LNCAP (cell line): ENCODE data around the gene CRYL1.

ENCODE experiments used
- TF ChIP-seq, protein P1 (sequence below): fragments of 450-650 bp; IDR thresholded peaks from 2 replicates; pipeline ENCODE4 v1.5.1; 2017; ENCODE audit warnings: mild to moderate bottlenecking

The CRYL1 gene

DNA sequence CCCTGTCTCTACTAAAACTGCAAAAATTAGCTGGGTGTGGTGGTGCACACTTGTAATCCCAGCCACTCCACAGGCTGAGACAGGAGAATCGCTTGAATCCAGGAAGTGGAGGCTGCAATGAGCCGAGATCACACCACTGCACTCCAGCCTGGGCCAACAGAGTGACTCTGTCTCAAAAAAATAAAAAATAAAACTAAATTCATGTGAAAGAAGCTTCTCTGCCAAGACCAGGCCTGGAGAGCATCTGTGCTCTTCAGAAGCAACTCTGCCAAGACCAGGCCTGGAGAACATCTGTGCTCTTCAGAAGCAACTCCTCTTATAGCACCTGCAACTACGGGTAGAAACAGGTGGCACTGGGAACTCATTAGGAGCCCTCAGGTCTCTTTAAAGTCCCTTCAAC is 37.7 kb downstream of the CRYL1 start:
- TF ChIP-seq, protein P1, sequence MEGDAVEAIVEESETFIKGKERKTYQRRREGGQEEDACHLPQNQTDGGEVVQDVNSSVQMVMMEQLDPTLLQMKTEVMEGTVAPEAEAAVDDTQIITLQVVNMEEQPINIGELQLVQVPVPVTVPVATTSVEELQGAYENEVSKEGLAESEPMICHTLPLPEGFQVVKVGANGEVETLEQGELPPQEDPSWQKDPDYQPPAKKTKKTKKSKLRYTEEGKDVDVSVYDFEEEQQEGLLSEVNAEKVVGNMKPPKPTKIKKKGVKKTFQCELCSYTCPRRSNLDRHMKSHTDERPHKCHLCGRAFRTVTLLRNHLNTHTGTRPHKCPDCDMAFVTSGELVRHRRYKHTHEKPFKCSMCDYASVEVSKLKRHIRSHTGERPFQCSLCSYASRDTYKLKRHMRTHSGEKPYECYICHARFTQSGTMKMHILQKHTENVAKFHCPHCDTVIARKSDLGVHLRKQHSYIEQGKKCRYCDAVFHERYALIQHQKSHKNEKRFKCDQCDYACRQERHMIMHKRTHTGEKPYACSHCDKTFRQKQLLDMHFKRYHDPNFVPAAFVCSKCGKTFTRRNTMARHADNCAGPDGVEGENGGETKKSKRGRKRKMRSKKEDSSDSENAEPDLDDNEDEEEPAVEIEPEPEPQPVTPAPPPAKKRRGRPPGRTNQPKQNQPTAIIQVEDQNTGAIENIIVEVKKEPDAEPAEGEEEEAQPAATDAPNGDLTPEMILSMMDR: no peak

DNA sequence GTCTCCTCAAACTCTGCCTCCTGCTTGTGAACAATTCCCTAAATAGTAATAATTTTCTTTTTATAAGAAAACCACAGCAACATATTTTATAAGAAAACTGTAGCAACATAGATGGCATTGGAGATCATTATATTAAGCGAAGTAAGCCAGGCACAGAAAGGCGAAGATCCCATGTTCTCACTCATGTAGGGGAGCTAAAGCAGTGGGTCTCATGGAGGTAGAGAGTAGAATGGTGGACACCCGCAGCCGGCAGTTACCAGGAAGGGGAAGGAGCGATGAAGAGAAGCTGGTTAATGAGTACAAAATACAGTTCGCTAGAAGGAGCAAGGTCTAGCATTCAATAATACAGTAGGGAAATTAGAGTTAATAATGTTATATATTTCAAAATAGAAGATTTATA is 42.9 kb downstream of the CRYL1 start:
- TF ChIP-seq, protein P1: no peak

DNA sequence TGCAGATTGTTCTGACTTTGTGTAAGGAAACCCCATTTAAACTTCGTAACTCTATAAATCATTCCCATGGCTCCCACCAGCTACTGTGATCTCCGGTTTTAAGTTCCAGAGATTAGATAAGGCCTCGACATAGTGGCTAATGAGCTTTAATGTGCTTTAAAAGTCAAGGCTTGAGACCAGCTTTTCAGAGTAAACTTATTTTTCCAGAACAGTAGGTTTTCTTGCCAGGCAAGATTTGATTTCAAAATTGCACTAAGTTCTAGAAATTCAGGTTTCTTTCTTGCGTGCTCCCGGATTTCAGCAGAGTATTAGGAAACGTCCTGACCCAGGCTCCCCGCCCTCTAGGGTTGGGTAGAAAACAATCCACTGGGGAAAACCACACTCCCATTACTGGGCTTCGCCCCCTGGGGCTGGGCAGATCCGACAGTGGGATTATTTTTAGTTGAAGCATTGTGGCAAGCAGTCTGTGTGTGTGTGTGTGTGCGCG is 43.3 kb downstream of the CRYL1 start:
- TF ChIP-seq, protein P1: no peak

DNA sequence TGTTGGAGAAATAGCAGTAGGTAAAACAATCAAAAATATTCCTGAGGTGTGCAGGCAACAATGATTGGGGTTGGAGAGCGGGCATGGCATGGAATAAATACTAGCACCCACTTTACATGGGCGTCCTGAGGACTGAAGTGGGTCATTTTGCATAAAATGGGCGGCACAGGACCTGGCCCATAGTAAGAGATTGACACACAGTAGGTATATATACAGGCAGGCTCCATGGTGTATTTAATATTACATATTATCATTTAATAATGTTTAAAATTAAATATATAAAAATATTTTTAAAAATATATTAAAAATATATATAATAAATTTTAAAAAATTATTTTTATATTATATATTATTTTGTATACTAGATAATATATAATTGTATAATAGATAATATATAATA is 48.3 kb downstream of the CRYL1 start:
- TF ChIP-seq, protein P1: no peak

DNA sequence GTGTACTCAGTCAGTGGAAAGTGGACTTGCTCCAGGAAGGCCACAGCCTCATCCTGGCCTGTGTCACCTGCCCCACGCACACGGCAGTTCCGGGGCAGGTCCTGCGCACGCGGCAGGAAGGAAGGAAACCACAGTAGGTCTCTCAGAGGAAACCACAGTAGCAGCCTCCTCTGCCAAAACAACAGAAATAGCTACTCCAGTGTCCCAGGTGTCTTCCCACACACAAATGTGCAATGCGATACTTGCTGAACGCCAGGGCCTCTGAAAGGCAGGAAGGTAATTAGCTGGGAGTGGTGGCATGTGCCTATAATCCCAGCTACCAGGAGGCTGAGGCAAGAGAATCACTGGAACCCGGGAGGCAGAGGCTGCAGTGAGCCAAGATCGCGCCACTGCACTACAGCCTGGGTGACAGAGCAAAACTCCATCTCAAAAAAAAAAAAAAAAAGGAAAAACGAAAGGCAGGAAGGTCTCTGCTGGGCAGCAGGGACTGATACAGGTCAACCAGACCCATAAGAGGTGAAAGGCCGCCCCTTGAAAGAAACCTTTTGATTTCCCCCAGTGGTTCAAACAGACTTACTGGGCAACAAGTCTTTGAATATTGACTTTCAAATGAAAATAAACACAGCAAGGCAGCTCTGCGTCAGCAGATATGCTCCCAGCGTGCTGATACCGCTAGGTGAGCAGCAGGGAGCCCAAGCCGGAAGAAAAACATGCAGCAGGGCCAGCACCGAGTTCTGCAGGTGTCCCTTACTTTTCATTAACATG is 49.5 kb downstream of the CRYL1 start:
- TF ChIP-seq, protein P1: no peak

DNA sequence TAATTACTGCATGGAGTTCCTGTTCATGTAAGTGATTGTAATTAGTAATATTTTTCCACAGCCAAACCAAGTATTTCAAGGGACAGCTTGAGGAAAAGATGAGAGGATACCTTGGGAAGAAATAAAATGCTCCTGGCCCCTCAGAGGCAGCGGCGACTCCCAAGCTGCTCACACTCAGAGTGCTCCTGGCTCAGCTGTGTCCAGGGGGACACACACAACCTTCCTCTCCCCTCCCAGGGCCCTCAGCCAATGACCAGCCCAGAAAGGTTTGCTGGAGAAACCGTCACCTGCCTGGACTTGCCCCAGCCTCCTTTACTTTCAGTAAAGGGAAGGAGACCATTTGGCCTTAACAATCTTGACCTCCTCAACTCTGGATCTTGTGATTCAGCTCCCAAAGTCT is 51.1 kb downstream of the CRYL1 start:
- TF ChIP-seq, protein P1: no peak

DNA sequence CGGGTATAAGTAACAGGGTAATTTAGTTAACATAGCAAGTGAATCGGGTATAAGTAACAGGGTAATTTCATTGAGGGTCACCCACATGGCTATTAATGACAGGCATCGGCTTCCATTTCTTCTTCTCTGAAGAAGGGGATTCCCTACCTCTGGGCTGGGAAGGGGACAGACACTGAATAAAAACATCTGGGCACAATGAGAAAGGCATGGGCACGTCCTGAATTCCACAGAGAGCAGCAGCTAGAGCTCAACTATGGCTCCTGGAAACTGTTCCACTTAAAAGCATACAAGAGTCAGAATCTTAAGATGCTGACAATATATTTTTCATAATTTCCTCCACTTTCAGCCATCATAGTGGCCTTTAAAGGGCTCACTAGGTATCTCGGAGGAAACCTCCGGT is 51.8 kb downstream of the CRYL1 start:
- TF ChIP-seq, protein P1: no peak
